ENCODE data around the gene CC2D2A.
"Not testable (repeated sequence)": the region's sequence is repeated elsewhere in the genome, so short reads cannot be mapped to it uniquely, and the experiment has no call there.

CC2D2A gene

DNA sequence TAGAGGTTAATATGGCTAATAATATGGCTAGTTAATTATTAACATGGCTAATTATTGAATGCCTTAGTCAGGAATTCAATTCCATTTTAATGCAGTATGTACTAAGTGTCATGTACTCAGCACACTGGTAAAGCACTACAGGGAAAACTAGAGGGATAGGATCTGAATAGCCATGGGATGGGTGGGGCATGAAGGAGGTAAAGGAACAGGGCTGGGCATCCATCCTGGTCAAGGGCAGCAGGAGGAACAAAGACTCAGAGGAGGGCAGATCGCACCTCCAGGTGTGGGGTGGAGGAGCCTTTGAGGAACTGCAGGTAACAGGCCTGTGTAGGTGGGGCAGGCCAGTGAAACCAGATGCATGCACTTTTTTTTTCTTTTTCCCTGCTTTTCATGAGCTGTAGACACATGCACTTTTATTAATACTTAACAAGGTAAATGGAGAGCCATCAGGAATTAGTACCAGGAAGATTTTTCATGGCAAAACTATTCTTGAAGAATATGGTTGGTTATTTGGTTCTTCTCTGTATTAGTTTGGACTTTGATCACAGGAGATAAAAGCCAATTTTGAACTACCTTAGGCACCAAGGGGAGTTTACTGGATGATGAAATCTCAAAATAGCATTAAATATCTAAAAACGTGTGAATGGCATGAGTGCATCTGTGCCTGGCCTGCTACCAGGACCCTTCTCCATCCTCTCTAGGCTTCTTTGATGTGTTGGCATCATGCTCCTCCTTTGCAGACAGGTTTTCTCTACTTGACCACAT, 88.3 kb downstream of the CC2D2A start:
- no peak for DNase-seq (ENCODE audit: low read depth)

DNA sequence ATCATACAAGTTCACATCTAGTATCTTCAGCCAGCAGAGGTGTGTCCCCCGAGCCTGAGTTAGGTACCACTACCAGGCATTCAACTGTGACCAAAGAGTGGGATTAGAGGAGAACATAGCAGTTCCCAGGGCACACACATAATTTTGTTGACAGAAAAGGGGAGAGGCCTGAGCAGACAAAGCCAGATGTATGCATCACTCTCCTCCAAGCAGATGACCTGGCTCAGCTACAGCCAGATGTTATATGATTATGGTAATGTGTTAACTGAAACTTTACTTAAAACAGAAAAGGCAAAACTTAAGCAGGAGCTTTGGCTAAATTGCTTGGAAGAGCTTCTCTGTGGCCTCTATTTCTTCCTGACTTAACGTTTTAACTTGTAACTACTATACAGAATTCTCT, 88.9 kb downstream of the CC2D2A start:
- DNase-seq (ENCODE audit: low read depth) = no peak

DNA sequence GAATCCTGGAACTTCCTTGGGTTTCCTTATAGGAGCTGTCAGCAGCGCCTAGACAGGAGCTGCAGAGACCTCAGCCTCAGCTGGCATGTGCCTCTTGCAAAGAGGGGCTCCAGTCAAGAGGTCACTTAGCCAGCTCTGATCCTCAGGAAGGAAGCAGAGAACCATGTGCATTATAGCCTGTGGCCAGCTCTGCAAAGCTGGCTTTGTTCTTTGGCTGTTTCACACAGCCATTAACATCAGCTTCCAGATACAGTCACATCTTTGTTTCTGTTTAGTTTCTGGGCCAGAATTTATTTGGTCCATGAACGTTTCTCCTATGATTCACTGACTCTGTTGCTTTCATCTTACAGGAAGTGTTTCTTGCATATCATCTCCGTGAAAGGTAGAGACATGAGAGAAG, 92.4 kb downstream of the CC2D2A start:
- DNase-seq (ENCODE audit: low read depth) = no peak

DNA sequence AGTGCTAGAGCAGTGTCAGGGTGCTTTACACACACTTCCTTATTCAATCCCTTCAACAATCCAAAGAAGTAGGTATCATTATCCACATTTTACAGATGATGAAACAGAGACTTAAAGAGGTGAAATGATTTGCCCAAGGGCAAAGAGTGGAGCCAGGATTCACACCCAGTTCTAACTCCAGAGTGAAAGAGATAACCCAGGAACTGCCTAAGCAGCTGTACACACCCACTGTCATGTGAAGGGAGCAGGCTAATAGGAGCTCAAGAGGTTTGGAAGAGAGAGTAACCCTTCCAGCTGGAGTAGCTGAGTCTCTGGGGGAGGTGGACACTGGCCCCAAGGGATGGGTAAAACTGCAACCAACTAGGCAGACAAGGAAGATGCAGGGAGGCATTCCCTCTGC, 92.9 kb downstream of the CC2D2A start:
- no peak for DNase-seq (ENCODE audit: low read depth)

DNA sequence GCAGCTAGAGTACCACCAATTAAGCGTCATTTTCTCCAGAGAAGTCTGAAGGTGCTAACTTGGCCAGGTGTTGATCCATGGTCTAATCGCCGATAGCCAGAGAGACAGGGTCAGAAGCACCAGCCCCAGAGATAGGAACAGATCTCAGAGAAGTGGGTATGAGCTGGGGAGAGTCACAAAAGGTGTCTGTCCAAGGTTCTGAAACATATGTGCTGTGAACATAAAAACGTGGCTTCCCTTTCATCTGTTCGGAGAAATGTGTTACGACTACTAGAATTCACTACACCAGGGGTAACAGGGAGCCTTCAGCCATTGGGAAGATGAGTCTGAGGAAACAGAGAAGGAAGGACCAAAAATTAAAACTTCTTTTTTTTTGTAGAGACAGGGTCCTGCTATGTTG, 94.2 kb downstream of the CC2D2A start:
- DNase-seq (ENCODE audit: low read depth) = no peak

DNA sequence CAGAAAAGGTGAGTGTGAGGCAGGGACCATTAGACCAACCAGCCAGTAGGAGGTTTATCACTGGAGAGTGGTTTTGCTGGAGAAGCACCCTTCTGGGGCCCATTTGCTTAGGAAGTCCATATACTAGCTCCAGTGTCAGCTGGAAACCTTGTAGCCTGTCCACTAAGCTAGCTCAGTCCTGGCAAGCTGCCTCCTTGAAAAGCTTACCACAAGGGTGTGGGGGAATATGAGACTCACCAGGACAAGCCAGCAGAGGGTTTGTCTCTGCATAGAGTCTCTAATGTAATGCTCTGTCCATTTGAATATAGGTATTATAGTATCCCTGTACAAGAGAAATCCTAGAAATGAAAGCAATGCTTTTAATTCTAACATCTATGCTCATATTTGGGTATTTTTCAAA, 99.1 kb downstream of the CC2D2A start:
- no peak for DNase-seq (ENCODE audit: low read depth)

DNA sequence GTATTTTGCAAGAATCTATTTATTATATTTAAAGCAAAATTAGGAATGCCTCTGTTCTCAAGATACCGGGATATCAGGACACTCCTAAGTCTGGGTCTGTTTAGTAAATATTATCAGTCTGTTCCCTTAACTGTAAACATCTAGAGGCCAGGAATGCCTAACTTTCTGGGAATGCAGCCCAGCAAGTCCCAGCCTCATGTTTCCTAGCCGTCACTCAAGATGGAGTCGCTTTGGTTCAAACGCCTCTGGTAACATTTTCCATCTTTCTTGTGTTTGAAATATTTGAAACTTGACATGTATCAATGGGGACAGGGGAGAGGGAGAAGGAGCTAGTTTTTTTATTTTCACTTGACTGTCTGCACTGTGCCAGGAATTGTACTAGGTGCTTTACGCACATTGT, 100.1 kb downstream of the CC2D2A start:
- no peak for DNase-seq (ENCODE audit: low read depth)

DNA sequence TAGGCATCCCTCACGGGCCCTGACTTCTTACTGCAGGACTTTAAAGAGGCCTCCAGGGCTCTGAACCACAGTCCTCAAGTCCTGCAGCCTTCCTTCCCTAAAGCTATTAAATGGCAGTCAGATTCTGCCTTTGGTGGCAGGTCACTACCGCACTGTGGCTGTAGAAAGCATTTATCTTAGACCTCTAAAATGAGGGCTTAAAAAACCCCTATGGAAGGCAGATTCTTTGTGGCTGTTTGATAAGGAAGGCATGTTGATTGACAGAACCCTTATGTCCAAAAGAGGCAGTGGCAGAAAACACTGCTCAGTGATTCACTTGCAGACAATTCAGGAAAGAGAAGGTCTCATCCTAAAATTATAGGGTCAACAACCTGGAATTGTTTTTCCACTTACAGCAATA, 106.3 kb downstream of the CC2D2A start:
- no peak for DNase-seq (ENCODE audit: low read depth)

DNA sequence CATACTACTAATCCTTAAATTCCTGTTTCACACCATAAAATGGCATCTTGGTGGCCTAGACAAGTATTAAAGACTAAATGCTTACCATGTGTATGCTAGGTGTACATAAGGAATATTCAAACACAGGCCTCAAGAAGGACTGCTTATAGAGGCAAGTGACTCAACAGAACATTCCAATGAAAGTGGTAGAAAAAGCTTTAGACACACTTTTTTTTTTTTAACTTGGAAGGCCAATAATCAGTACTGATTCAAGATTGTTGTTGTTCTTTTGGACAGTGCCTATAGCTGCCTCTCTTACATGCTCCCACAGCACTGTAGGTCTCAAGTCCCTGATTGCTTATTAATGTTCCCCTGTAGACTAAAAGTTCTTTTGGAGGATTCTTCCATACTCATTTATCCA, 107.8 kb downstream of the CC2D2A start:
- no peak for DNase-seq (ENCODE audit: low read depth)

DNA sequence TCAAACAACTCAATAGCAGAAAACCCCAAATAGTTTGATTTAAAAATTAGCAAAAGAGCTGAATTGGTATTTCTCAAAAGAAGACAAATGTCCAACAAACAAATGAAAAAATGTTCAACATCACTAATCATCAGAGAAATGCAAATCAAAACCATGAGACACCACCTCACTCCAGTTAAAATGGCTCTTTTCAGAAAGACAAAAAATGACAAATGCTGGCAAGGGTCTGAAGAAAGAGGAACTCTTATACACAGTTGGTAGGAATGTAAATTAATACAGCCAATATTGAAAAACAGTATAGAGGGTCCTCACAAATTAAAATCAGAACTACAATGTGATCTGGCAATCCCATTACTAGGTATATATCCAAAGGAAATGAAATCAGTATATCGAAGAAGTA, 115.1 kb downstream of the CC2D2A start:
- DNase-seq (ENCODE audit: low read depth) = no peak

DNA sequence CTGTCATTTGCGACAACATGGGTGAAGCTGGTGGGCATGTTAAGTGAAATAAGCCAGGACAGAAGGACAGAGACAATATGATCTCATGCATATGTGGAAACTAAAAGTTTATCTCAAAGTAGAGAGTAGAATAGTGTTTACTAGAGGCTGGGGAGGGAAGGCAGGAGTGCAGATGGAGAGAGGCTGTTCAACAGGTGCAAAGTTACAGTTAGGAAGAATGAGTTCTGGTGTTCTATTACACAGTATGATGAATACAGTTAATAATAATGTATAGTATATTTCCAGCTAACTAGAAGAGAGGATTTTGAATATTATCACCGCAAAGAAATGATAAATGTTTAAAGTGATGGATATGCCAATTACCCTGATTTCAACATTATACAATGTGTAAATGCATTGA, 115.6 kb downstream of the CC2D2A start:
- no peak for DNase-seq (ENCODE audit: low read depth)

DNA sequence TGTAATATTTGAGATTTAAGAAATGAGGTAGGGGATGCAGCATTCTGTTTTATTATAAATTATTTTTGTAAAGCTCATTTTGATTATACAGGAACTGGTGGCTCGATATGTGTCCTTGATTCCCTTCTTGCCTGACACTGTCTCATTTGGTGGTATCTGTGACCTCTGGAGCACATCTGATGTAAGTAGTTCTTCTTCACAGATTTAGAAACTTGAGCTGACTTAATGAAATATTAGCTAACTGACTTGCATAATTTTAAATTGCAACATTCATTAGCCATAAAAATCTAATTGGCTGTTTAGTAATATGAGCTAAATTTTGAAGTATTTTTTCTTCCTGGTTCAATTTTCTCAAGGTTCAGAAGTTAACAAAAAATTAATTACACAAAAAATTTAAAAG, 116.4 kb downstream of the CC2D2A start:
- no peak for DNase-seq (ENCODE audit: low read depth)

DNA sequence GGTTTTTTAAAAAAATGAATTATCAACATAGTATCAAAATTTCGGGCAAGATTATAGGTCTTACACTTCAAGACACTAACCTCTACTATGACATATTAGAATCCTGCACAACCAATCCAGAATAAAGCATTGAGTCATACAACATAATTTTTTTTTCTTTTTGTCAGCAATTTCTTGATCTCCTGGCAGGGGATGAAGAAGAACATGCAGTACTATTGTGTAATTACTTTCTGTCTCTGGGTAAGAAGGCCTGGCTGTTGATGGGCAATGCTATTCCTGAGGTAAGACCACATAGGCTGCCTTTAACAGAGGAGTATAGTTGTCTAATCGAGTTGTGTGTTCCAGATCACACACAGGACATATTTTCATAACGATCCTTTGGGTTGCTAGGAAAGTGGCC, 118.0 kb downstream of the CC2D2A start:
- DNase-seq (ENCODE audit: low read depth) = no peak

DNA sequence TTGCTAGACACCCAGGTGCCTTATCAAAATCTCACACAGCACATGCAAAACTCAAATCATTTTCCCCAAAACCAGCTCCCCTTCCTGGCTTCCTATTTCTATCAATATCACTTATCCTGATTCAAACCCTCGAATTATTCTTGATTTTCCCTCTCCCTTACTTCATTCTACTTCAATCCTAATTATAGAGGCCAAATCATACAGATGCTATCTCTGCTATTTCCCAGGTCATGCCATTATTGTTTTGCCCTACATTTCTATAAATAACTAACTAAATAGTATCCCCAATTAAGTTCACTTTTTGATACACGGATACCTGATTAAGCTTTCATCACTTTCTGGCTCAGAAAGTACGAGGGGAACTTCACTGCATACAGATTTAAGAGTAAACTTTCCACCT, 123.1 kb downstream of the CC2D2A start:
- no peak for DNase-seq (ENCODE audit: low read depth)

DNA sequence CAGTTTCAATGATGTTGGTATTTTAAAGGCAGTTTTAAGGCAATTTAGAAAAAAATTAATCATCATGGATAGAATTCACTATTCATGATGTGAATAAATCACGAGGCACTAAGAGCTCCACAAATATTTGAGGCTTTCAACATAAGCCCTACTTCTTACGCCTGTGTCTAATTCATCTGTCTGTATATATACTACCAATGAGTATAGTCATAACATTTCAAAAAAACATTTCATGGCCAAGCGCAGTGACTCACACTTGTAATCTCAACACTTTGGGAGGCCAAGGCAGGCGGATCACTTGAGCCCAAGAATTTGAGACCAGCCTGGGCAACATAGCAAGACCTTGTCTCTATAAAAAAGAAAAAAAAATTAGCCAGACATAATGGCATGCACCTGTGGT, 129.0 kb downstream of the CC2D2A start:
- no peak for DNase-seq (ENCODE audit: low read depth)

DNA sequence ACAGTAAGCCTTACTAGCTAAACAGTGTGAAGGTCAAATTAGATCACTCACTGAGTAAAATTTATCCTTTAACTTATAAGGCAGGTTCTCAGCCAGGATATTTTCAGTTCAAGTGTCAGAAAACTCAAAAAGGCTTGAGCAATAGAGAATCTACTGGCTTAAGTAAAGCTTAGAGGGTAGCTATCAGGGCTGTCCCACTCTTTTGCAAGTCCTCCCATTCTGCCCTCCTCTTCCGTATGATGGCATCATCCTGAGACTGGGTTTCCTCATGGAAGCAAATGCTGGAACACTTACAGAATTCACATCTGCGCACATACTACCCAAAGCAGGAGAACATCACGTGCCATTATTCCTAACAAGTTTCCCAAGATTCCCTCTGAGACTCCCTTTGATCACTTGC, 130.5 kb downstream of the CC2D2A start:
- DNase-seq (ENCODE audit: low read depth) = no peak

DNA sequence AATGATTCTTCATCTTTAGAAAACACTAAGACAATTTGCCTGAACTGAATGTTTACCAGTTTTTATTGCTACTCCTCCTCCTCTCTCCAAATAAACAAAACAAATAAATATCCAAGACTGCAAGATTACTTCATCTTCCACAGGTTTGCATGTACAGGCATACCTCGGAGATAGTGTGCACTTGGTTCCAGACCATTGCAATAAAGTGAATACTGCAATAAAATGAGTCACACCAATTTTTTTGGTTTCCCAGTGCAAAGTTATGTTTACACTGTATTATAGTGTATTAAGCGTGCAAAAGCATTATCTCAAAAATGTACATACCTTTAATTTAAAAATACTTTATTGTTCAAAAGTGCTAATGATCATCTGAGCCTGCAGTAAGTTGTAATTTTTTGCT, 132.2 kb downstream of the CC2D2A start:
- no peak for DNase-seq (ENCODE audit: low read depth)

DNA sequence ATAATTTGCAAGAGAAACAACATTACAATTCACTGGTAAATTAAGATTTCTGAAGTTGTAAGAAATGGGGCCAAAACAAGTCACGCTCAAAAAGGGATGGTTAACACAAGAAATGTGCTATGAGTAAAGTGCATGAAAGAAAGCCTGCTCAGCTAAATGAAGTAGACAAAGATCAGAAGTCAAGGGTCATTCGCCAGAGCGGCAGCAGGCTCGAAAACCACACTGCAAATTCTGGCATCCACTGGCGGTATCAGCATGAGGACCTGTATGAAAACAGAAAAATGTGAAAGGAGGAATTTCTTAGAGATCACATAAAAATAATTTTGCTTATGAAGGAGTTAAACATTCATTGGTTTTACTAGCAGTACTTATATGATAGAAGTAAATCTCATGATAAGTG, 135.9 kb downstream of the CC2D2A start:
- DNase-seq (ENCODE audit: low read depth) = no peak

DNA sequence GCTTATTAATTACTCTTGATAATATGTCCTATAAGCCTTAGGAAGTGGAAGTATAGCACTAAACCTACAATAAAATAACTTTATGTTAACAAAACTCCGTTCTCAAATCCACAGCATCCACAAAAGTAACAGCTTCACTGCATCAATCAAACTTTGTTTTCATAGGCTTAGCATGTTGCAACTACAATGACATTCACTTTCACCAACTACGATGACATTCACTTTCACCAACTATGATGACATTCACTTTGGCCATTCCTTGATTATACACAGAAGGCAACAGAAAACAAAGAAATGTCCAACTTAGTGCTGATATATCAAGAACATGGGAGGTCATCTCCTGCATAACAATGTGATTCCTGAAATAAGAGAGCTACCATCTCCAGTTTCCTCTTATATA, 141.2 kb downstream of the CC2D2A start:
- no peak for DNase-seq (ENCODE audit: low read depth)

DNA sequence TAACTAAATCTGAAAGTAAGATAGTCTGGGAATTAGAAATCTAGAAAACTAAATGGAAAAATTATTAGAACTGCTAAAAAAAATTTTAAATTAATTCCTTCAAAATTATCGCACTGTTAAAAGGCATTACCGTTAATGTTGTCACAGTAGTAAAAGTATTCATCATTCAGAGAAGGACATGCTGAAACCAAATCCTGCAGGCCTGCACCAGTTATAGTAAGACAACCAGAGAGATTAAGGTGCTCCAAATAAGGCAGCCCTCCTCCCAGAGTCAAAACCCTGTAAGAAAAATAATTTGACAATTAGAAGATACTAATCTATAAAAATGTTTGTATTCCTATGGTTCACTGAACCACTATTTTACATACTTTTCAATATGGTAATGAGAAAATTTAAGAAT, 142.5 kb downstream of the CC2D2A start:
- DNase-seq (ENCODE audit: low read depth) = no peak

DNA sequence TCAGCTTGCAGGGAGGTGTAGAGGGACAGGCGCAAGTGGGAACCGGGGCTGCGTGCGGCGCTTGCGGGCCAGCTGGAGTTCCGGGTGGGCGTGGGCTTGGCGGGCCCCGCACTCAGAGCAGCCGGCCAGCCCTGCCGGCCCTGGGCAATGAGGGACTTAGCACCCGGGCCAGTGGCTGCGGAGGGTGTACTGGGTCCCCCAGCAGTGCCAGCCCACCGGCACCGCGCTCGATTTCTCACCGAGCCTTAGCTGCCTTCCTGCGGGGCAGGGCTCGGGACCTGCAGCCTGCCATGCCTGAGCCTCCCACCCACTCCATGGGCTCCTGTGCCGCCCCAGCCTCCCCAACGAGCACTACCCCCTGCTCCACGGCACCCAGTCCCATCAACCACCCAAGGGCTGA, 145.2 kb downstream of the CC2D2A start:
- DNase-seq (ENCODE audit: low read depth) = not testable (repeated sequence)

DNA sequence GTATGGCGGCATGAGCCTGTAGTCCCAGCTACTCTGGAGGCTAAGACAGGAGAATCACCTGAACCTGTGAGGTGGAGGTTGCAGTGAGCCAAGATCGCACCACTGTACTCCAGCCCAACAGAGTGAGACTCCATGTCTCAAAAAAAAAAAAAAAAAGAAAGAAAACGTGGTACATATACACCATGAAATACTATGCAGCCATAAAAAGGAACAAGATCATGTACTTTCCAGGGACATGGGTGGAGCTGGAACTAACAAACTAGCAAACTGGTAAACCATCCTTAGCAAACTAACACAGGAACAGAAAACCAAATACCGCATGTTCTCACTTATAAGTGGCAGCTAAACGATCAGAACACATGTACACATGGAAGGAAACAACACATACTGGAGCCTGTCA, 147.7 kb downstream of the CC2D2A start:
- DNase-seq (ENCODE audit: low read depth) = not testable (repeated sequence)

DNA sequence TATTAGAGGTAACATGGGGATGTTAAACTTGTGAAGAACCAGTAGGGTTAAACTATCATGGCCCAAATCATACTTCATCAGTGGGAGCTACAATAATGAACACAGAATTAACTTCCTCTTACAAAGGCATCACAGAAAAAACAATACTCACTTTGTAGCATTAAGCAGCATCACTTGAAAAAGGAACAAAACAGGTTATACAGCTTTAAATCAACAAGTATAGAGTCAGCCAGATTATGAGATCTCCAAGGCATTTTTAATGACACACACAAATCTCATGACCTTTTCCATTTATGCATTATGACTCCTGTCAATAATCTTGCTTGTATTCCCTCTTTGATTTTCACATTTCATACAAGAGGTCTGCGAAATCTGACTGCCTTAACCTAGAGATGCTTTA, 167.1 kb downstream of the CC2D2A start:
- no peak for DNase-seq (ENCODE audit: low read depth)

DNA sequence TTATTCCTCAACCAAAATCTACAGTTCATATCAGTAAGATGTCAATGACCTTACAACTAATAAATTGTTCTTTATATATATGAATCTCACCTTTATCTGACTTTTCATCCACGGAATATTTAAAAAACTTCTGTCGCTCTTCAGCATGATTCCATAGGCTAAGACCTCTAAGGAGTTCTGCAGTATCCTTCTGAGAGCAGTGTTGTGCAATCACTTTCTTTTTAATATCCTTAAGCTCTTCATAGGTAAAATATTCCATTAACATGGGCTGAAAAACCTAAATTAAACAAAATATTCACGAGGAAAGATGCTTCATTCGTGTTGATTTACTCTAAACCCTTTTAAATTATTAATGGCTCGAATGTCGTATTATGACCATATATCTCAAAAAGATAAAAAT, 168.7 kb downstream of the CC2D2A start:
- DNase-seq (ENCODE audit: low read depth) = no peak

DNA sequence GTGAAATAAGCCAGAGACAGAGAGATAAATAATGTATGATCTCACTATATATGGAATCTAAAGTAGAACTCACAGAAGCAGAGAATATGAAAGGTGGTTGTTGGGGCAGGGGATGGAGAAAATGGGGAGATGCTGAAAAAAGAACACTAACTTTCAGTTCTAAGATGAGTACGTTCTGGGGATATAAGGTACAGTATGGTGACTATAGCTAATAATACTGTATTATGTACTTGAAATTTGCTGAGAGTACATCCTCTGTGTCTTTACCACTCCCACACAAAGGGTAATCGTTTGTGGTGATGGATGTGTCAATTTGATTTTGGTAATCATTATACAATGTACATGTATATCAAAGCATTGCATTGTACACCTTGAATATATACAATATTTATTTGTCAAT, 178.9 kb downstream of the CC2D2A start:
- DNase-seq (ENCODE audit: low read depth) = no peak

Data from stimulated activated CD4-positive, alpha-beta T cell treated with anti-CD3 and anti-CD28 coated beads, Interleukin-2, amount 100 ng/mL, for 4 hours (primary cell).